HG02623 (cell line): ENCODE data around the gene MID1.

Experiments used
- ATAC-seq: cut with Tn5 transposase; IDR thresholded peaks from one replicate; pipeline ENCODE4 v1.9.1; 2021; ENCODE audit warnings: moderate library complexity; ENCODE audit not compliant: unreplicated experiment

MID1 gene

GRCh38 chrX:10450229-10450958, 170.0 kb downstream of the MID1 start:
- no peak for ATAC-seq

- no peak for ATAC-seq
These were observed 172.7 kb downstream of the MID1 start for GRCh38 chrX:10447564-10448214.

GRCh38 chrX:10444204-10444603, 176.2 kb downstream of the MID1 start:
- no peak for ATAC-seq

GRCh38 chrX:10441464-10441863, 178.9 kb downstream of the MID1 start:
- no peak for ATAC-seq

GRCh38 chrX:10433296-10433965, 187.0 kb downstream of the MID1 start:
- ATAC-seq = no peak

GRCh38 chrX:10429908-10430307, 190.5 kb downstream of the MID1 start:
- ATAC-seq = no peak

GRCh38 chrX:10427249-10427648, 193.1 kb downstream of the MID1 start:
- ATAC-seq = no peak

- ATAC-seq = no peak
These were observed 196.7 kb downstream of the MID1 start for GRCh38 chrX:10423716-10424115.

- no peak for ATAC-seq
These were observed 200.3 kb downstream of the MID1 start for GRCh38 chrX:10420134-10420533.

GRCh38 chrX:10416424-10416823, 204.0 kb downstream of the MID1 start:
- no peak for ATAC-seq

- no peak for ATAC-seq
These were observed 204.9 kb downstream of the MID1 start for GRCh38 chrX:10415306-10416001.

- ATAC-seq = no peak
These were observed 205.5 kb downstream of the MID1 start for GRCh38 chrX:10414862-10415261.

GRCh38 chrX:10414156-10414824, 206.1 kb downstream of the MID1 start:
- no peak for ATAC-seq

GRCh38 chrX:10404436-10404835, 215.9 kb downstream of the MID1 start:
- no peak for ATAC-seq

- ATAC-seq = no peak
These were observed 219.1 kb downstream of the MID1 start for GRCh38 chrX:10401239-10401638.

GRCh38 chrX:10399043-10399741, 221.2 kb downstream of the MID1 start:
- ATAC-seq = no peak

GRCh38 chrX:10398215-10398614, 222.2 kb downstream of the MID1 start:
- no peak for ATAC-seq

- no peak for ATAC-seq
These were observed 223.0 kb downstream of the MID1 start for GRCh38 chrX:10397349-10397748.

- ATAC-seq = no peak
These were observed 224.7 kb downstream of the MID1 start for GRCh38 chrX:10395643-10396042.
